K562 (cell line): ENCODE data around the gene NFKB2. TPM values are rescaled to one million over a fixed set of nuclear protein-coding genes. Genes with fewer than 3 reads are reported as not detected.

Experiments used
- CREB3L1 ChIP-seq: fragments of 450-650 bp; IDR thresholded peaks from 2 replicates; pipeline ENCODE4 v1.6.1; 2014; ENCODE audit warnings: low read depth, mild to moderate bottlenecking, moderate library complexity, borderline replicate concordance
- CXXC5 ChIP-seq: fragments of 250-450 bp; sonication (Bioruptor Pico); IDR thresholded peaks from 2 replicates; pipeline ENCODE4 v1.8.0; 2022; ENCODE audit warnings: inconsistent platforms, mild to moderate bottlenecking, moderate library complexity
- MAZ ChIP-seq, 2 experiments: fragments of 450-650 bp in 1 of 2; sonication (generic) in 1 of 2; formaldehyde crosslinking; IDR thresholded peaks in 1 of 2; conservative IDR thresholded peaks in 1 of 2; 2 replicates each; pipeline versions ENCODE4 v1.4.0 to v1.5.0; 2020; ENCODE audit warnings: mild to moderate bottlenecking in 1 of 2, missing genetic modification reagents in 1 of 2
- REST ChIP-seq, 2 experiments: fragments of 450-650 bp; formaldehyde crosslinking in 1 of 2; IDR thresholded peaks; 2 replicates each; pipeline versions ENCODE4 v1.4.0 to v1.6.1; 2014 to 2020; ENCODE audit warnings: mild to moderate bottlenecking in 2 of 2, borderline replicate concordance in 1 of 2, low read depth in 1 of 2
- THRA ChIP-seq: fragments of 450-650 bp; IDR thresholded peaks from 2 replicates; pipeline ENCODE4 v1.6.1; 2017; ENCODE audit warnings: mild to moderate bottlenecking, moderate library complexity
- ZBTB2 ChIP-seq: fragments of 450-650 bp; IDR thresholded peaks from 2 replicates; pipeline ENCODE4 v1.6.1; 2016; ENCODE audit warnings: antibody characterized with exemption
- polyA plus RNA-seq, 8 experiments: library from polyadenylated mRNA; depleted of rRNA in 4 of 8; stranded (reverse) in 5 of 8; unstranded in 3 of 8; fragments of >200 nt; fragmentation: Nextera tagmentation in 2 of 8; fragmentation: Illumina TruSeq in 1 of 8; extraction: Ambion mirVana in 2 of 8; extraction: Trizol in 1 of 8; gene quantifications; 2 replicates each; pipeline versions ENCODE4 v1.2.1 to v1.2.3, GENCODE V29; 2011 to 2014; ENCODE audit warnings: inconsistent platforms in 1 of 8, missing spikeins in 1 of 8
- total RNA-seq, 7 experiments: library from RNA; depleted of rRNA in 6 of 7; stranded (reverse); fragments of >200 nt in 6 of 7; fragmentation: Illumina TruSeq in 2 of 7; extraction: Trizol in 2 of 7; gene quantifications; 2 replicates each; pipeline versions ENCODE4 v1.2.1 to v1.2.3, GENCODE V29; 2011 to 2021; ENCODE audit warnings: low replicate concordance in 1 of 7

The NFKB2 gene
- total and polyA plus RNA-seq, 9 of the 15 experiments (the other 6 are each of a cell fraction or from before 2014, with no cell fraction given) = 0.07 to 20.3 (median 7.9) TPM

GRCh38 chr10:102419269-102420180 is 24.0 kb downstream of the NFKB2 start (continued):
- TF ChIP-seq CXXC5 (peak; percentile 25; the same call in 1 of the 2 replicates), ZBTB2 (peak; percentile 89), REST (IDR thresholded peaks at IDR 0.05; ENCODE audit: borderline replicate concordance) (peak; percentile 98), REST (CRISPR knock-in tag; IDR thresholded peaks at IDR 0.05; ENCODE audit: low read depth) (peak; percentile 97), THRA (no peak), CREB3L1 (no peak), MAZ (CRISPR knock-in tag; conservative IDR thresholded peaks at IDR 0.05 in 1 of 2, IDR thresholded peaks at IDR 0.05 in 1 of 2) (peak; percentile 47 to 82)
